HG03103 (cell line): ENCODE data around the gene CPXM2.

Experiments used
- ATAC-seq: cut with Tn5 transposase; IDR thresholded peaks from one replicate; pipeline ENCODE4 v1.9.1; 2021; ENCODE audit warnings: low read depth; ENCODE audit not compliant: unreplicated experiment

CPXM2 gene

DNA sequence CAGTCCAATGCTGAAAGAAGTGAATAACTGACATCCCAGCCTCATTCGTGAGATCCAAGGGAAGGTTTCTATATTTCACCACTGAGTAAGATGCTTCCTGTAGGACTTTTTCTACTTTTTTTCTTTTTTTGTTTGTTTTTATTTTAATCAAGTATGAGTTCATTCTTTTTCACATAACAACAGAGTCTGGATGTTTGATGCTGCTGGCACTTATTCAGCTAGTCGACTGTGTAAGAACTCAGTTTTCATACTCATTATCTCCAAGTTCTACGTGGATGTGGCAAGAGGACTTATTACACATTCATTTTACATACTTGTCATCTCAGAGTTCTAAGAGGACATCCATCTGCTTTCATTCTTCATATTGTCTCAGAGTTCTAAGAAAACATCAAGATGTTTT, 86.9 kb downstream of the CPXM2 start:
- no peak for ATAC-seq

GRCh38 chr10:123800821-123801220, 90.8 kb downstream of the CPXM2 start:
- ATAC-seq: no peak

DNA sequence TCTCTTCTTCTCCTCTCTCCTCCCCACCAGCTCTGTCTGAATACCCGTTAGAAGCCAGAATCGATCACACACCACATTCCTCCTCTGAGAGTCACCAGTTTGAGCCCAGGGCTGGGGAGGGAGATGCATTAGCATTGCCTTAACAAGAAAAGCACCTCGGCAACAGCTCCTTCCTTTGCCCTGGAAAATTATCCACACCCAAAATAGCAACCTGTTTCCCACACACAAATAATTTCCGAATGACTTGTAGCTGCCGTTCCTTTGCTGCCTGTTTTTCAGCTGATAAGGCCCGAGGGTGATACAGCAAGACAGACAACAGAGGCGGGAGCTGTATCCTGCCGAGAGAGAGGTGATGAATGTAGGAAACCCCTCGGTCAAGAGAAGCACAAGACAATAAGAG, 91.3 kb downstream of the CPXM2 start:
- ATAC-seq: no peak

GRCh38 chr10:123798856-123799255, 92.8 kb downstream of the CPXM2 start:
- no peak for ATAC-seq

DNA sequence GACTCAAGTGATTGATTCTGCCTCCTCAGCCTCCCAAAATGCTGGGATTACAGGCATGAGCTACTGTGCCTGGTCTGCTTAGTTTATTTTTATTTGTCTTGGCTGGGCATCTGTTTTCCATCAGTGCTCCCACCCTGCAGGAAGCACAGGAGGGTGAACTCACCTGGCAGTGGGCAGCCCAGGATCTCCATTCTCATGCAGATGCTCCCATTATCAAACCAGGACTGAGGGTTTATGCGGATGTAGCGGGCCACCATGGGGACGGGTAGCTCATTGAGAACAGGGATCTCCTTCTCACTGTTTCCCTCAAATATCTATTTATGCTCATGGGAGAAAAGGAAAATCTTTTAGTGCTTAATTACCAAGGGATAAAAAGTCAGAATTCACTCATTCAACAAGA, 93.8 kb downstream of the CPXM2 start:
- ATAC-seq: no peak

- ATAC-seq: no peak
These were observed 94.9 kb downstream of the CPXM2 start for GRCh38 chr10:123796736-123797135.

- no peak for ATAC-seq
These were observed 95.6 kb downstream of the CPXM2 start for GRCh38 chr10:123795846-123796590.

DNA sequence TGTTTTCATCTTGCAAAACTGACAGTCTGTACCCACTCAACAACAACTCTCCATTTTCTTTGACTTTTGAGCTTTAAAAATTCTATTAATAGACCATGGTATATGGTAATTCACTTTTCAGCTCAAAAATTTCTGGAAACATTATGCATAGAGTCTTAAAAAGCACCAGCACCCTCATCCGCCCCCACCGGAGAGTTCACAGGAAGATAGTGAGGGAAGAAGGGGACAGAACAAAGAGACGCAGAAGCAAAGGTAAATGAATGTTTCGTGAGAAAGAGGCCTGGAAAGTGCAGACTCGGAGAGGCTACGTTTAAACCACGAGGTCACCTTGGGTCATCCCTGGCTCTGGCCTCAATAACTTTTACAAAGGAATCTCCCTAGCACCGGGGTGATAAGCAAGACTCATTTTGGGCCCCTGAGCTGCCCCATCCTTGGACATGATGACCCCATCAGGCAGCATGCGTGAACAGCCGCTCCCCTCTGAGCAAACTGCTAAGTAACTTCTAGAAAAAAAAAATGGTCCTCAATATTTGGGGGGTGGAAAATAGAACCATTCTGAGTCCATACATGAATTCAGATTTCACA, 96.3 kb downstream of the CPXM2 start:
- no peak for ATAC-seq

- no peak for ATAC-seq
These were observed 99.2 kb downstream of the CPXM2 start for GRCh38 chr10:123792248-123792978.

DNA sequence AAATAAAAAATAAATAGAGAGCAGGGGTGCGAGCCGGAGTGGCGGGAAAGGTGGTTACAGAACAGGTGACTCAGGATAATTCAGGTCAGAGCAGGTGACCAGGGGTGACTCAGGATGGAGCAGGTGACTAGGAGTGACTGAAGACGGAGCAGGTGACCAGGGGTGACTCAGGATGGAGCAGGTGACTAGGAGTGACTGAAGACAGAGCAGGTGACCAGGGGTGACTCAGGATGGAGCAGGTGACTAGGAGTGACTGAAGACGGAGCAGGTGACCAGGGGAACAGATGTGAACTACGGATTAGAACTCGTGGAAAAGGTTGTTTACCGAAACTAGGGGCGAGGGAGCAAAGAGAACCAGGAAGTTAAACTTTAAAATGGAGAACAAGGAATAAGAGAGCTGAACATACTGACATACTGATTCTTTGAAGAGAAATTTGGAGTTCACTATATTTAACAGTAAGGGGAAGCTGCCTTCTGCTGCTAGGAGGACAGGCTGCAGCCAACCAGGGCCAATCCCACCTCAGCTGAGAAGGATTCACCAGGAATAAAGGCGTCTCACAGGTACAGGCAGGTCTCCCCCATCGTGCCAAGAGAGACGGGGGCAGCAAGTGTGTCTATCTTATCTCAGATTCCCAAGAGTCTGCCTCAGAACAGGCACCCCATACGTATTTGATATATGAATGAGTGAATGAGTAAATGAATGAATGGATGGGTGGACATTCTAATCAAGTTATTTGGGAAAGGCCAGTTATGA, 101.3 kb downstream of the CPXM2 start:
- ATAC-seq: no peak

GRCh38 chr10:123788981-123789380, 102.6 kb downstream of the CPXM2 start:
- no peak for ATAC-seq

DNA sequence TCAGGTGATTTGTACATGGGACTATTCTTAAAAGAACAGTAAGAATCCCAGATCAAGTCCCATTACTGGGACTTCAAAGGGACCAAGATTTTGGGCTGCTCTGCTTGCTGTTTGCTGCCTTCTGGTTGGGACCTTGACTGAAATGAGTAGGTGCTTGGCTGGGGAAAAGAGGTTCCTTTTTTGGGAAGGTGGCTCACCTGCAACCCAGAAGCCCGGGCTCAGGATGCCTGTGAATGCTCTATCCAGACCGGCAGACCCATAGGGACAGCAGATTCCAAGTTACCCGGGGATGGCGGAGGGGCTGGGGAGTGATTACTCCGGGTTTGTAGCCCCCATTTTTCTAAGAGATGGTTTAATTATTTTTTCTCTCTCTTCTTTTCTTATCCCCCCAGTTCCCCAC, 104.0 kb downstream of the CPXM2 start:
- no peak for ATAC-seq

DNA sequence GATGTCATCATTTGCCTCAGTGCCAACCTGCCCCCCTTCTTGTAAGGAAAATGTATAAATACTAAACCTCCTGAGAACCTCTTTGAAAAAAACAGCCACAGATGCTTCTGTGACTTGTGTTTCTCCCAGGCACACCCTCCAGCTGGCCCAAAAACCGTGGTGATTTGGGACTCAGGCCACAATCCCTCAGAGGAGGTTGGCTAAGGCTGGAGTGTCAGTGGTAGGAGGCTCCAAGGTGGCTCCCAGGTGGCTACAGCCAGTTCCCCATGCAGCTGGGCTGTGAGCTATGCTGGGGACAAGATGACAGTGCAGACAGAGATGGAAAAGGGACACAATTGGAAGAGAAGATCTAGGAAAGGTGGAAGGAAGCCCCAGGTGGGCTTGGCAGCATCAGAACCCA, 104.7 kb downstream of the CPXM2 start:
- no peak for ATAC-seq

DNA sequence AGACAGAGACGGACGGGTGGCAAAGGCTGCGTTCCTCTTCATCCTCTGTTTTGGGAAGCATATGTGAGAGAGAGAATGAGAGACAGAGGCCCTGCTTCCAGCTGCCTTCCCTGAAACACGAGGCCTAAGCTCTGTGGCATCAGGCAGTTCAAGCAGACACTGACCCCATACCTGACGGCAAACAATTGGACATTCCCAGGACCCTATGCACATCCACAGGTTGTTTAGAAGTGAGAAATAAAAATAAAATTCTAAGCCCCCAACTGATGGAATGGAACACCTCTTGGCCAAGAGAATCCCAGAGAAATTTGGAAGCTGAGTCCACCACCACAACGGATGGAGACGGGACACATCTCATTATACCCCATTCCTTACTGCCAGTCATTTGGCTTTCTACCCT, 105.3 kb downstream of the CPXM2 start:
- ATAC-seq: no peak

DNA sequence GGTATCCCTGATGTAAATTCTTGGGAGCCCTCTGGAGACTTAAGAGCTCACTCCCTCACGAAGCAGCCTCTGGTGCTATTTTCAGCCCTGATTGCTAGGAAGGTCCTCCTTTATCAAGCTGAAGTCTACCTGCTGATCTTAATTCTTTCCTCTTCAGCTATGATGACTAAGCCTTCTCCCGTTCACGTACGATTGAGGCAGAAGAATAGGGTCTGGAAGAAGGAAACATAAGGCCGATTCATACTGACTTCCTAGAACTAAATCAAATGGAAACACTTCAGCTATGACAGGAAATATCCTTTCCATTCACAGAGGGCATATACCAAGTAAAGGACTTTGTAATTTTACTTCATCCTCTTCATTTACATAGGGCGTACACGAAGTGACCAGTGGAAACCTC, 107.0 kb downstream of the CPXM2 start:
- no peak for ATAC-seq

DNA sequence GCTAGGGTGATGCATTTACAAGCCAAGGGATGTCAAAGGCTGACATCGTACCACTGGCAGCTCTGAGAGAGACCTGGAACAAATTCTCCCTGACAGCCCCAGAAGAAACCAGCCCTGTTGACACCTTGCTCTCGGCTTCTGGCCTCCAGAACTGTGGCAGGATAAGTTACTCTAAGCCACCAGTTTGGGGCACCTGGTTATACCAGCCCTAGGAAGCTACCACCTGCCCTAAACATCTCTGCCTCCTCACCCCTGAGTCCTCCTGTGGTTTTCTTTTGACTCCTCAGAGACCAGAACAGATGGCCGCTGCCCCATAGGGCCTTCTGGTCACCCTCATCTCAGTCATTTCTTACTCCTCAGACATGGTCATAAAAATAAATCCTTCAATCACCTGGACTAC, 107.4 kb downstream of the CPXM2 start:
- ATAC-seq: no peak

GRCh38 chr10:123783296-123783695, 108.3 kb downstream of the CPXM2 start:
- ATAC-seq: no peak

DNA sequence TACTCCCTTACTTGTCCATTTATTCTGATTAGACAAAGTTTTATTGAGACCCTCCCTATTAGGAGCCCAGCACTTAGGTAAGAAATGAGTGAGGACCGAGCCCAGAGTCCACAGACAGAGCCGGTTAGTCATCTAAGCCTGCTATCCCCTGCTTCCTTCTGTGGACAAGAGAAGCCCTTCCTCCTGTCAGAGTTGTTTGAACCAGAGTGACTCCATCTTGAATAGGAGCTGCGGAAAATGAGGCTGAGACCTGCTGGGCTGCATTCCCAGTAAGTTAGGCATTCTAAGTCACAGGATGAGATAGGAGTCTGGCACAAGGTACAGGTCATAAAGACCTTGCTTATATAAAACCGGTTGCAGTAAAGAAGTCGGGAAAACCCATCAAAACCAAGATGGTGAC, 109.1 kb downstream of the CPXM2 start:
- no peak for ATAC-seq

DNA sequence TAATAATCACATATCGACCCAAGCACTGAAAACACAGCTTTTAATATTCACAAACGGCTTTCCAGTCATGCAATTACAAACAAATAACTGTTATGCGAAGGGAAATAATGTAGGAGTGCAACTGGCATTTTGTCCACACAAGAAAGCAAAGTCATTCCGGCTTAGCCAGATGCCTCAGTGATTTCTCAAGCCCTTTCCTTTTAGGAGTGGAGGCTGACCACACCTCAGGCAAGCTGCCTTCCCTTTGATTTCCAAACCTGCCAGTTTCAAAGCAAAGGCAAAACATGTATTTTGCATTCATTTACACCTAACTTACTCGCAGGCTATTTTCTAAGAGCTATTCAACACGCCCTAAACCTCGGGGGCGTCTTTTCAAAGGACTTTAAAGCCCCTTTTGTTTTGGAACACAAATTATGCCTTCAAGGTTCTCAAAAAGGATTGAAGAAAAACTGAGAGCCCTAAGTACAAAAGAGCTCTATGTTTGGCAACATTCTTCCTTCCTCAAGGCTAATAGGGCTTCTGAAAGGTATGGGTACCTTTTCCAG, 109.6 kb downstream of the CPXM2 start:
- no peak for ATAC-seq

GRCh38 chr10:123781324-123781900, 110.2 kb downstream of the CPXM2 start:
- no peak for ATAC-seq
